HepG2 (cell line): Measurements from ENCODE around the gene NUCB1. TPM values are rescaled to one million over a fixed set of nuclear protein-coding genes. Genes with fewer than 3 reads are reported as not detected.

Experiments used
- ARID2 ChIP-seq: sonication (generic); formaldehyde crosslinking; IDR thresholded peaks from 2 replicates; pipeline ENCODE4 v1.8.1; 2022; ENCODE audit warnings: mild to moderate bottlenecking, missing genetic modification reagents, borderline replicate concordance
- BCLAF1 ChIP-seq: fragments of 450-650 bp; IDR thresholded peaks from 2 replicates; pipeline ENCODE4 v1.6.1; 2017; ENCODE audit warnings: mild to moderate bottlenecking
- CREM ChIP-seq, 2 experiments: sonication (generic) in 1 of 2; formaldehyde crosslinking in 1 of 2; IDR thresholded peaks; 2 replicates each; pipeline versions ENCODE4 v1.4.0 to v1.6.1; 2016 to 2020; ENCODE audit warnings: antibody characterized with exemption in 1 of 2, mild to moderate bottlenecking in 1 of 2, missing genetic modification reagents in 1 of 2
- FOXP1 ChIP-seq, 2 experiments: fragments of 450-650 bp in 1 of 2; IDR thresholded peaks; 2 replicates each; pipeline ENCODE4 v1.6.1; 2017 to 2018; ENCODE audit warnings: antibody characterized with exemption in 1 of 2
- GABPA ChIP-seq, 2 experiments: IDR thresholded peaks; 2 replicates each; pipeline ENCODE4 v1.6.1; 2011 to 2016; ENCODE audit warnings: low read depth in 2 of 2, low read length in 1 of 2, missing biosample characterization in 1 of 2, missing genetic modification characterization in 1 of 2
- GMEB2 ChIP-seq: IDR thresholded peaks from 2 replicates; pipeline ENCODE4 v1.6.1; 2016; ENCODE audit warnings: missing biosample characterization, missing genetic modification reagents, low read depth
- HINFP ChIP-seq: sonication (generic); formaldehyde crosslinking; IDR thresholded peaks from 2 replicates; pipeline ENCODE4 v1.4.0; 2020; ENCODE audit warnings: low read depth, mild to moderate bottlenecking, missing genetic modification reagents
- KLF15 ChIP-seq: sonication (generic); formaldehyde crosslinking; IDR thresholded peaks from 2 replicates; pipeline ENCODE4 v1.8.1; 2023; ENCODE audit warnings: borderline replicate concordance, mild to moderate bottlenecking, inconsistent platforms, missing genetic modification reagents, mixed read lengths
- MTERF4 ChIP-seq: sonication (generic); formaldehyde crosslinking; IDR thresholded peaks from 2 replicates; pipeline ENCODE4 v1.8.0; 2023; ENCODE audit warnings: mild to moderate bottlenecking, missing genetic modification reagents
- RBM39 ChIP-seq: fragments of 200-400 bp; formaldehyde crosslinking; IDR thresholded peaks from one replicate; pipeline ENCODE4 v1.6.1; 2018; ENCODE audit warnings: antibody characterized with exemption, mild to moderate bottlenecking, low read depth, low read length; ENCODE audit not compliant: poor library complexity, severe bottlenecking
- SIN3A ChIP-seq: IDR thresholded peaks from 2 replicates; pipeline ENCODE4 v1.6.1; 2011; ENCODE audit warnings: low read depth, mild to moderate bottlenecking, control low read depth, low read length, borderline replicate concordance
- ZBTB20 ChIP-seq: sonication (generic); formaldehyde crosslinking; IDR thresholded peaks from 2 replicates; pipeline ENCODE4 v1.8.1; 2023; ENCODE audit warnings: missing genetic modification reagents, low read depth, mild to moderate bottlenecking, borderline replicate concordance
- ZNF251 ChIP-seq: sonication (generic); formaldehyde crosslinking; IDR thresholded peaks from 2 replicates; pipeline ENCODE4 v1.9.0; 2021; ENCODE audit warnings: mild to moderate bottlenecking, missing genetic modification reagents
- ZNF512B ChIP-seq: sonication (generic); formaldehyde crosslinking; IDR thresholded peaks from 2 replicates; pipeline ENCODE4 v1.5.1; 2020; ENCODE audit warnings: missing genetic modification reagents, mild to moderate bottlenecking, borderline replicate concordance
- ZNF616 ChIP-seq: sonication (generic); formaldehyde crosslinking; IDR thresholded peaks from 2 replicates; pipeline ENCODE4 v1.5.0; 2020; ENCODE audit warnings: low read depth, mild to moderate bottlenecking, missing genetic modification reagents
- ZNF781 ChIP-seq: sonication (generic); formaldehyde crosslinking; IDR thresholded peaks from 2 replicates; pipeline ENCODE4 v1.5.1; 2020; ENCODE audit warnings: borderline replicate concordance, mild to moderate bottlenecking, missing genetic modification reagents; ENCODE audit errors: not compliant biosample characterization
- polyA plus RNA-seq, 8 experiments: library from polyadenylated mRNA; depleted of rRNA in 3 of 8; stranded (reverse) in 7 of 8; unstranded in 1 of 8; fragments of >200 nt; fragmentation: Illumina TruSeq in 4 of 8; extraction: Trizol in 4 of 8; gene quantifications; 2 replicates each; pipeline versions ENCODE4 v1.2.1 to v1.2.3, GENCODE V29; 2011 to 2016; ENCODE audit warnings: low read depth in 4 of 8, missing spikeins in 1 of 8, mixed read lengths in 1 of 8; ENCODE audit not compliant: insufficient read depth in 1 of 8
- total RNA-seq, 5 experiments: library from RNA; depleted of rRNA; stranded (reverse); fragments of >200 nt; fragmentation: Illumina TruSeq; extraction: Trizol; gene quantifications; 2 replicates each; pipeline ENCODE4 v1.2.3, GENCODE V29; 2016; ENCODE audit warnings: low read depth in 1 of 5

The NUCB1 gene
- total and polyA plus RNA-seq, 2 of the 13 experiments (the other 11 are each of a cell fraction or from before 2014, with no cell fraction given): 82.3 to 106 TPM

- TF ChIP-seq GABPA (IDR thresholded peaks at IDR 0.05; ENCODE audit: low read depth, low read length) (no peak), GABPA (CRISPR knock-in tag; IDR thresholded peaks at IDR 0.05; ENCODE audit: low read depth) (peak; percentile 21; the same call in 1 of the 2 replicates), ZNF616 (CRISPR knock-in tag) (no peak), HINFP (CRISPR knock-in tag) (no peak), ZNF512B (no peak), CREM (IDR thresholded peaks at IDR 0.05) (no peak), CREM (CRISPR knock-in tag; IDR thresholded peaks at IDR 0.05) (no peak), ZNF781 (CRISPR knock-in tag) (no peak), GMEB2 (no peak), RBM39 (peak; percentile 33), SIN3A (peak; percentile 50; the same call in 1 of the 2 replicates), MTERF4 (CRISPR knock-in tag) (no peak), FOXP1 (IDR thresholded peaks at IDR 0.05) (no peak), FOXP1 (CRISPR knock-in tag; IDR thresholded peaks at IDR 0.05) (peak; percentile 7; the same call in 1 of the 2 replicates), ARID2 (CRISPR knock-in tag) (no peak; the same call in 1 of the 2 replicates), ZNF251 (CRISPR knock-in tag) (0 out of 2 replicates have a peak, but pooled peaks have one; percentile 22), ZBTB20 (CRISPR knock-in tag) (no peak), BCLAF1 (no peak), KLF15 (CRISPR knock-in tag) (no peak; the same call in 1 of the 2 replicates)
Observed at GRCh38 chr19:48967346-48968178, 67.5 kb downstream of the NUCB1 start (continued).
